Uterus (tissue), 2 donors: ENCODE measurements around the gene AGA.

Experiments used
- POLR2A ChIP-seq, 2 donors: fragments of 450-650 bp; IDR thresholded peaks; one replicate each; pipeline ENCODE4 v1.6.1; 2016; ENCODE audit warnings: antibody characterized with exemption in 2 of 2, mild to moderate bottlenecking in 1 of 2, moderate library complexity in 1 of 2
- TF ChIP-seq, protein P1 (sequence below), 4 experiments: fragments of 200-600 bp in 2 of 4; fragments of 450-650 bp in 2 of 4; sonication (generic) in 2 of 4; IDR thresholded peaks; one replicate each; pipeline ENCODE4 v1.5.1; 2016 to 2019; ENCODE audit warnings: antibody characterized with exemption in 4 of 4, mild to moderate bottlenecking in 2 of 4, moderate library complexity in 1 of 4

DNA sequence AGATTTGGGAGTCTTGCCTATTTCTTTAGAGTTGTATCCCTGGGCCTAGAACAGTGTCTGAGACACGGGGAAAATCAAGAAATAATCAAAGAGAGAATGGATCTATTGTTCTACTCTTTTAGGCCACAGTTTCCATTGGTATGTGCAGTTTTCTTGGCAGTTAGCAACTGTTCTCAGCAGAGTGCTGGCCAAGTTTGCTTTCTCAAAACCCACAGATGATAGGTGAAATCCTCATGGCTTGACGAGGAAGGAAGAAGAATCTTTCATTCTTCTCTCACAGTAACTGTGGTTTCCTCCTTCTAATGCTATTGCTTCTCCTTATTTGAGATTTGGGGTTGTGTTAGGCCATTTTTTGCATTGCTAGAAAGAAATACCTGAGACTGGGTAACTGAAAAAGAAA, 42.2 kb downstream of the AGA start:
- TF ChIP-seq, protein P1, sequence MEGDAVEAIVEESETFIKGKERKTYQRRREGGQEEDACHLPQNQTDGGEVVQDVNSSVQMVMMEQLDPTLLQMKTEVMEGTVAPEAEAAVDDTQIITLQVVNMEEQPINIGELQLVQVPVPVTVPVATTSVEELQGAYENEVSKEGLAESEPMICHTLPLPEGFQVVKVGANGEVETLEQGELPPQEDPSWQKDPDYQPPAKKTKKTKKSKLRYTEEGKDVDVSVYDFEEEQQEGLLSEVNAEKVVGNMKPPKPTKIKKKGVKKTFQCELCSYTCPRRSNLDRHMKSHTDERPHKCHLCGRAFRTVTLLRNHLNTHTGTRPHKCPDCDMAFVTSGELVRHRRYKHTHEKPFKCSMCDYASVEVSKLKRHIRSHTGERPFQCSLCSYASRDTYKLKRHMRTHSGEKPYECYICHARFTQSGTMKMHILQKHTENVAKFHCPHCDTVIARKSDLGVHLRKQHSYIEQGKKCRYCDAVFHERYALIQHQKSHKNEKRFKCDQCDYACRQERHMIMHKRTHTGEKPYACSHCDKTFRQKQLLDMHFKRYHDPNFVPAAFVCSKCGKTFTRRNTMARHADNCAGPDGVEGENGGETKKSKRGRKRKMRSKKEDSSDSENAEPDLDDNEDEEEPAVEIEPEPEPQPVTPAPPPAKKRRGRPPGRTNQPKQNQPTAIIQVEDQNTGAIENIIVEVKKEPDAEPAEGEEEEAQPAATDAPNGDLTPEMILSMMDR (IDR thresholded peaks at IDR 0.05) = no peak
- no peak for TF ChIP-seq POLR2A (IDR thresholded peaks at IDR 0.05)
